GM23338 (cell line): Measurements from ENCODE around the gene FERMT3. TPM values are rescaled to one million over a fixed set of nuclear protein-coding genes. Genes with fewer than 3 reads are reported as not detected.

Experiments used
- ATAC-seq: fragments of 200-7000 bp; cut with Tn5 transposase; 3 replicates; pipeline ENCODE4 v1.9.1; 2020
- DNase-seq: peaks from one replicate; pipeline ENCODE4 v3.0.0-alpha.2; 2015; ENCODE audit warnings: low spot score
- H2AFZ ChIP-seq: fragments of 200-600 bp; sonication (generic); 2 replicates; pipeline ENCODE4 v1.8.0; 2016; ENCODE audit warnings: antibody characterized with exemption, mild to moderate bottlenecking, moderate library complexity
- H3F3A ChIP-seq: fragments of 200-600 bp; sonication (generic); replicated peaks from 2 replicates; pipeline ENCODE4 v1.8.0; 2017; ENCODE audit warnings: antibody characterized with exemption, mixed run types, low read depth
- H3K27ac ChIP-seq: fragments of 200-600 bp; sonication (generic); 2 replicates; pipeline ENCODE4 v1.6.1; 2016; ENCODE audit warnings: low read depth
- H3K27me3 ChIP-seq: fragments of 200-600 bp; sonication (generic); 2 replicates; pipeline ENCODE4 v1.8.0; 2016; ENCODE audit warnings: mild to moderate bottlenecking, mixed run types, moderate library complexity; ENCODE audit not compliant: insufficient read depth
- H3K36me3 ChIP-seq: fragments of 200-600 bp; sonication (generic); 2 replicates; pipeline ENCODE4 v1.8.0; 2016; ENCODE audit warnings: mild to moderate bottlenecking; ENCODE audit not compliant: insufficient read depth
- H3K4me1 ChIP-seq: fragments of 200-600 bp; sonication (generic); 2 replicates; pipeline ENCODE4 v1.8.0; 2016; ENCODE audit warnings: mild to moderate bottlenecking, moderate library complexity; ENCODE audit not compliant: insufficient read depth
- H3K4me2 ChIP-seq: fragments of 200-600 bp; sonication (generic); 2 replicates; pipeline ENCODE4 v1.7.1; 2017; ENCODE audit warnings: mixed run types
- H3K4me3 ChIP-seq: fragments of 200-600 bp; sonication (generic); 2 replicates; pipeline ENCODE4 v1.6.1; 2016; ENCODE audit warnings: mixed run types
- H3K79me2 ChIP-seq: fragments of 200-600 bp; sonication (generic); replicated peaks from 2 replicates; pipeline ENCODE4 v1.8.0; 2017; ENCODE audit warnings: mild to moderate bottlenecking; ENCODE audit not compliant: insufficient read depth
- H3K9me2 ChIP-seq: fragments of 200-600 bp; sonication (generic); 2 replicates; pipeline ENCODE4 v1.8.0; 2017; ENCODE audit not compliant: insufficient read depth
- H4K20me1 ChIP-seq: fragments of 200-600 bp; sonication (generic); replicated peaks from 2 replicates; pipeline ENCODE4 v1.8.0; 2017; ENCODE audit warnings: mild to moderate bottlenecking; ENCODE audit not compliant: insufficient read depth
- H3K27ac Mint-ChIP-seq: 2 replicates; pipeline ENCODE4 v1.8.0; 2020; ENCODE audit warnings: inconsistent platforms, mild to moderate bottlenecking, moderate library complexity, mixed read lengths
- H3K27me3 Mint-ChIP-seq: 3 replicates; pipeline ENCODE4 v1.8.0; 2022; ENCODE audit warnings: low read depth, mild to moderate bottlenecking, moderate library complexity, mixed read lengths, inconsistent platforms; ENCODE audit not compliant: insufficient read depth, poor library complexity
- H3K36me3 Mint-ChIP-seq: 3 replicates; pipeline ENCODE4 v1.8.0; 2021; ENCODE audit warnings: low read depth, mild to moderate bottlenecking, inconsistent platforms, moderate library complexity, mixed read lengths
- H3K4me1 Mint-ChIP-seq: 3 replicates; pipeline ENCODE4 v1.8.0; 2020; ENCODE audit warnings: mild to moderate bottlenecking, inconsistent platforms, mixed read lengths
- H3K4me3 Mint-ChIP-seq: 3 replicates; pipeline ENCODE4 v1.8.0; 2021; ENCODE audit warnings: moderate library complexity, mild to moderate bottlenecking, inconsistent platforms, mixed read lengths
- H3K9me3 Mint-ChIP-seq: 3 replicates; pipeline ENCODE4 v1.8.0; 2020; ENCODE audit warnings: moderate library complexity, mild to moderate bottlenecking, inconsistent platforms, mixed read lengths
- CREB1 ChIP-seq: fragments of 250-450 bp; sonication (Bioruptor Pico); IDR thresholded peaks from 2 replicates; pipeline ENCODE4 v1.5.0; 2020; ENCODE audit warnings: low read depth, mild to moderate bottlenecking, moderate library complexity
- EZH2 ChIP-seq: fragments of 200-600 bp; sonication (generic); IDR thresholded peaks from one replicate; pipeline ENCODE4 v1.8.0; 2017; ENCODE audit warnings: antibody characterized with exemption, mild to moderate bottlenecking, low read depth; ENCODE audit not compliant: unreplicated experiment
- EZH2phosphoT487 ChIP-seq: fragments of 200-600 bp; sonication (generic); IDR thresholded peaks from one replicate; pipeline ENCODE4 v1.8.1; 2018; ENCODE audit warnings: antibody characterized with exemption; ENCODE audit not compliant: unreplicated experiment
- JUNB ChIP-seq: IDR thresholded peaks from one replicate; pipeline ENCODE4 v1.6.1; 2016; ENCODE audit warnings: antibody characterized with exemption; ENCODE audit not compliant: unreplicated experiment
- NANOG ChIP-seq: IDR thresholded peaks from 2 replicates; pipeline ENCODE4 v1.6.1; 2016; ENCODE audit warnings: antibody characterized with exemption, borderline replicate concordance
- POLR2AphosphoS5 ChIP-seq: IDR thresholded peaks from 2 replicates; pipeline ENCODE4 v1.6.1; 2016; ENCODE audit warnings: antibody characterized with exemption, low read depth
- REST ChIP-seq: IDR thresholded peaks from one replicate; pipeline ENCODE4 v1.6.1; 2018; ENCODE audit warnings: antibody characterized with exemption; ENCODE audit not compliant: unreplicated experiment
- STAT1 ChIP-seq: IDR thresholded peaks from one replicate; pipeline ENCODE4 v1.6.1; 2016; ENCODE audit warnings: antibody characterized with exemption; ENCODE audit not compliant: unreplicated experiment
- ZNF114 ChIP-seq: fragments of 250-450 bp; sonication (Bioruptor Pico); IDR thresholded peaks from 2 replicates; pipeline ENCODE4 v1.5.0; 2020; ENCODE audit warnings: mild to moderate bottlenecking, moderate library complexity
- ZNF331 ChIP-seq: fragments of 250-450 bp; sonication (Bioruptor Pico); IDR thresholded peaks from 2 replicates; pipeline ENCODE4 v1.5.0; 2020; ENCODE audit warnings: low read depth, mild to moderate bottlenecking, moderate library complexity
- polyA plus RNA-seq: library from polyadenylated mRNA; unstranded; fragments of >200 nt; fragmentation: Nextera tagmentation; extraction: Ambion mirVana; gene quantifications from 2 replicates; pipeline ENCODE4 v1.2.1, GENCODE V29; 2016
- total RNA-seq: library from RNA; depleted of rRNA; stranded (reverse); fragments of >200 nt; shearing (Covaris generic); gene quantifications from 2 replicates; pipeline ENCODE4 v1.2.3, GENCODE V29; 2014
- TF ChIP-seq, protein P1 (sequence below), 2 experiments: fragments of 200-600 bp in 1 of 2; sonication (generic) in 1 of 2; conservative IDR thresholded peaks; 2 replicates each; pipeline versions ENCODE4 v1.5.1 to v1.6.1; 2016 to 2017; ENCODE audit warnings: antibody characterized with exemption in 2 of 2, low read depth in 2 of 2, mild to moderate bottlenecking in 2 of 2, moderate library complexity in 1 of 2

The FERMT3 gene
- total and polyA plus RNA-seq, 2 experiments from 2014 or later, result 1.5 to 1.6 TPM

GRCh38 chr11:64220798-64221197 lies 14.3 kb downstream of the FERMT3 start:
- TF ChIP-seq, protein P1, sequence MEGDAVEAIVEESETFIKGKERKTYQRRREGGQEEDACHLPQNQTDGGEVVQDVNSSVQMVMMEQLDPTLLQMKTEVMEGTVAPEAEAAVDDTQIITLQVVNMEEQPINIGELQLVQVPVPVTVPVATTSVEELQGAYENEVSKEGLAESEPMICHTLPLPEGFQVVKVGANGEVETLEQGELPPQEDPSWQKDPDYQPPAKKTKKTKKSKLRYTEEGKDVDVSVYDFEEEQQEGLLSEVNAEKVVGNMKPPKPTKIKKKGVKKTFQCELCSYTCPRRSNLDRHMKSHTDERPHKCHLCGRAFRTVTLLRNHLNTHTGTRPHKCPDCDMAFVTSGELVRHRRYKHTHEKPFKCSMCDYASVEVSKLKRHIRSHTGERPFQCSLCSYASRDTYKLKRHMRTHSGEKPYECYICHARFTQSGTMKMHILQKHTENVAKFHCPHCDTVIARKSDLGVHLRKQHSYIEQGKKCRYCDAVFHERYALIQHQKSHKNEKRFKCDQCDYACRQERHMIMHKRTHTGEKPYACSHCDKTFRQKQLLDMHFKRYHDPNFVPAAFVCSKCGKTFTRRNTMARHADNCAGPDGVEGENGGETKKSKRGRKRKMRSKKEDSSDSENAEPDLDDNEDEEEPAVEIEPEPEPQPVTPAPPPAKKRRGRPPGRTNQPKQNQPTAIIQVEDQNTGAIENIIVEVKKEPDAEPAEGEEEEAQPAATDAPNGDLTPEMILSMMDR (conservative IDR thresholded peaks at IDR 0.05; ENCODE audit: low read depth in 2 of 2), result no peak
- no peaks in the 10 kb centered on the region for H3K27me3 ChIP-seq
- H3K27ac Mint-ChIP-seq, result no peak overlapping the region
- peaks cover 10% of the 10 kb centered on the region; the same call in 2 of the 3 replicates for H3K4me1 Mint-ChIP-seq
- no peaks in the 10 kb centered on the region; the same call in 1 of the 2 replicates for H3K4me1 ChIP-seq
- no peaks in the 10 kb centered on the region for H4K20me1 ChIP-seq
- H2AFZ ChIP-seq, result no peak overlapping the region
- H3K4me3 Mint-ChIP-seq, result no peak overlapping the region
- no peaks in the 10 kb centered on the region for H3F3A ChIP-seq
- no peak overlapping the region for H3K27ac ChIP-seq
- H3K79me2 ChIP-seq, result no peaks in the 10 kb centered on the region
- peaks cover 3% of the 10 kb centered on the region; the same call in 1 of the 3 replicates for H3K36me3 Mint-ChIP-seq
- no peak for DNase-seq
- no peaks in the 10 kb centered on the region for H3K9me3 Mint-ChIP-seq
- no peaks in the 10 kb centered on the region for H3K9me2 ChIP-seq
- no peak overlapping the region for H3K4me3 ChIP-seq
- H3K27me3 Mint-ChIP-seq, result peaks cover 5% of the 10 kb centered on the region
- ATAC-seq, result no peak
- H3K36me3 ChIP-seq, result no peaks in the 10 kb centered on the region; the same call in 1 of the 2 replicates
- H3K4me2 ChIP-seq, result no peak overlapping the region

GRCh38 chr11:64222651-64223000 lies 16.1 kb downstream of the FERMT3 start:
- no peak for ATAC-seq

More at GRCh38 chr11:64222651-64223000, 16.1 kb downstream of the FERMT3 start:
- no peaks in the 10 kb centered on the region for H3K9me3 Mint-ChIP-seq
- no peaks in the 10 kb centered on the region for H3K36me3 Mint-ChIP-seq
- Histone ChIP-seq H4K20me1 (no peaks in the 10 kb centered on the region), H3K4me2 (no peak overlapping the region), H3K79me2 (no peaks in the 10 kb centered on the region; the same call in 1 of the 2 replicates), H2AFZ (no peak overlapping the region), H3F3A (no peaks in the 10 kb centered on the region), H3K27me3 (no peaks in the 10 kb centered on the region), H3K4me3 (no peak overlapping the region), H3K4me1 (no peaks in the 10 kb centered on the region; the same call in 1 of the 2 replicates), H3K27ac (no peak overlapping the region), H3K36me3 (no peaks in the 10 kb centered on the region; the same call in 1 of the 2 replicates), H3K9me2 (no peaks in the 10 kb centered on the region)
- TF ChIP-seq POLR2AphosphoS5 (no peak), NANOG (no peak), ZNF331 (CRISPR knock-in tag) (no peak), EZH2phosphoT487 (no peak), STAT1 (no peak), JUNB (no peak), CREB1 (CRISPR knock-in tag) (no peak), ZNF114 (CRISPR knock-in tag) (no peak), REST (no peak), EZH2 (no peak)
- TF ChIP-seq, protein P1 (conservative IDR thresholded peaks at IDR 0.05; ENCODE audit: low read depth in 2 of 2), result no peak
- peaks cover 9% of the 10 kb centered on the region for H3K4me1 Mint-ChIP-seq
- no peak for DNase-seq
- no peak overlapping the region for H3K27ac Mint-ChIP-seq
- H3K27me3 Mint-ChIP-seq, result peaks cover 9% of the 10 kb centered on the region
- H3K4me3 Mint-ChIP-seq, result no peak overlapping the region
